Glomerular visceral epithelial cell (primary cell): Measurements from ENCODE around the gene MATN4.

Experiments used
- DNase-seq: peaks from one replicate; pipeline ENCODE4 v3.0.0-alpha.2; 2016; ENCODE audit errors: extremely low spot score

MATN4 gene

GRCh38 chr20:45341579-45341938, 33.5 kb upstream of the MATN4 start:
- DNase-seq: no peak

- DNase-seq: no peak
Measured at GRCh38 chr20:45340951-45341350, 32.9 kb upstream of the MATN4 start.

GRCh38 chr20:45340236-45340847, 32.2 kb upstream of the MATN4 start:
- no peak for DNase-seq

- no peak for DNase-seq
Measured at GRCh38 chr20:45339799-45340198, 31.7 kb upstream of the MATN4 start.

GRCh38 chr20:45339084-45339483, 31.0 kb upstream of the MATN4 start:
- no peak for DNase-seq

GRCh38 chr20:45338121-45339030, 30.3 kb upstream of the MATN4 start:
- DNase-seq: no peak

GRCh38 chr20:45337367-45338120, 29.4 kb upstream of the MATN4 start:
- peak; percentile 99 for DNase-seq

- peak; percentile 97 for DNase-seq
Measured at GRCh38 chr20:45336530-45337366, 28.6 kb upstream of the MATN4 start.

- no peak for DNase-seq
Measured at GRCh38 chr20:45330476-45330875, 22.4 kb upstream of the MATN4 start.

- peak; percentile 45 for DNase-seq
Measured at GRCh38 chr20:45329497-45330319, 21.6 kb upstream of the MATN4 start.

GRCh38 chr20:45328451-45328850, 20.4 kb upstream of the MATN4 start:
- DNase-seq: no peak

GRCh38 chr20:45325371-45325770, 17.3 kb upstream of the MATN4 start:
- DNase-seq: no peak

GRCh38 chr20:45323731-45324130, 15.6 kb upstream of the MATN4 start:
- DNase-seq: peak; percentile 46

- DNase-seq: peak; percentile 65
Measured at GRCh38 chr20:45322952-45323383, 14.9 kb upstream of the MATN4 start.

GRCh38 chr20:45320948-45321595, 13.0 kb upstream of the MATN4 start:
- DNase-seq: no peak

- no peak for DNase-seq
Measured at GRCh38 chr20:45318948-45319347, 10.8 kb upstream of the MATN4 start.

- no peak for DNase-seq
Measured at GRCh38 chr20:45318386-45318939, 10.4 kb upstream of the MATN4 start.

GRCh38 chr20:45317826-45318225, 9.7 kb upstream of the MATN4 start:
- no peak for DNase-seq

- no peak for DNase-seq
Measured at GRCh38 chr20:45316150-45317080, 8.3 kb upstream of the MATN4 start.
